Measurements from ENCODE around the gene MINAR2.

The MINAR2 gene

GRCh38 chr5:129770024-129770820, 22.3 kb downstream of the MINAR2 start:
- no peak for TF ChIP-seq CTCF (IDR thresholded peaks at IDR 0.05)
- no peak for DNase-seq (ENCODE audit: low spot score)
- Histone ChIP-seq H3K4me3 (no peak overlapping the region), H3K27ac (no peak overlapping the region)

GRCh38 chr5:129771058-129771838, 23.4 kb downstream of the MINAR2 start:
- peak; percentile 63 for TF ChIP-seq CTCF (IDR thresholded peaks at IDR 0.05)
- Histone ChIP-seq H3K4me3 (no peak overlapping the region), H3K27ac (no peak overlapping the region)
- DNase-seq (ENCODE audit: low spot score): no peak

GRCh38 chr5:129773376-129773775, 25.5 kb downstream of the MINAR2 start:
- H3K27ac ChIP-seq: no peak overlapping the region
- DNase-seq (ENCODE audit: low spot score): no peak
- TF ChIP-seq CTCF (IDR thresholded peaks at IDR 0.05): no peak
- no peak overlapping the region for H3K4me3 ChIP-seq

- no peak for DNase-seq (ENCODE audit: low spot score)
- TF ChIP-seq CTCF (IDR thresholded peaks at IDR 0.05): no peak
- Histone ChIP-seq H3K27ac (no peak overlapping the region), H3K4me3 (no peak overlapping the region)
Observed at GRCh38 chr5:129781594-129781993, 33.7 kb downstream of the MINAR2 start.

GRCh38 chr5:129803403-129803802, 55.5 kb downstream of the MINAR2 start:
- DNase-seq (ENCODE audit: low spot score): no peak
- Histone ChIP-seq H3K4me3 (no peak overlapping the region), H3K27ac (no peak overlapping the region)
- TF ChIP-seq CTCF (IDR thresholded peaks at IDR 0.05): no peak

GRCh38 chr5:129804705-129805104, 56.8 kb downstream of the MINAR2 start:
- Histone ChIP-seq H3K4me3 (no peak overlapping the region), H3K27ac (no peak overlapping the region)
- no peak for TF ChIP-seq CTCF (IDR thresholded peaks at IDR 0.05)
- no peak for DNase-seq (ENCODE audit: low spot score)
